ENCODE measurements around the gene KIF3C. TPM values are rescaled to one million over a fixed set of nuclear protein-coding genes. Genes with fewer than 3 reads are reported as not detected.

The KIF3C gene
- total RNA-seq, 1 donor from 2014 or later, result 13.2 TPM

DNA sequence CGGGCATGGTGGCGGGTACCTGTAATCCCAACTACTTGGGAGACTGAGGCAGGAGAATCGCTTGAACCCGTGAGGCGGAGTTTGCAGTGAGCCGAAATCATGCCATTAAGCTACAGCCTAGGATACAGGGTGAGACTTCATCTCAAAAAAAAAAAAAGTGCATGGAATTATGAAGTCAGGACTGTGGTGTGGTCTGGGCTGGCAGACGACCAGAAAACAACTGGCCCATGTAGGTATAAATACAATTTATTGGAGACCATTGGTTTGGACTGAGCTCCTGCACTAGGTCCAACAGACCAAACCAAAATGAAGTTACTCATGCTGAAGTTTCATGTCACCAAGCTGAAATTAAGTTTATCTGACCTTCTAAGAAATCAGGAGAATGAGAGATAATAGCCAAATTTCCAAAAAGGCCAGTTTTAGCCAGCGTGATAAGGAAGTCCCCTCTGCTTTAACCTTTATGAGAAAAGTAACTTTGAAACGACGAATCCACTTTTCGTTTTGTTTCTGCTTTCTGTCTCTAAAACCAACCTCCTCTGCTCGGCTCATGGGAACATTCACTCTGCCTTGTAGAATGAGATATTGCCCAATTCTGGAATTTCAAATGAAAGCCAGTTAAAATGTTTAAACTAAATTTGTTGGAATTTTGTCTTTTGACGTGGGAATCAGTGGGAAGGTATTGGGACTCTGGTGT is 33.9 kb upstream of the KIF3C start:
- no peak overlapping the region for H3K27ac ChIP-seq
- peaks cover 30% of the 10 kb centered on the region for H3K4me1 Mint-ChIP-seq
- H3K36me3 Mint-ChIP-seq, result no peaks in the 10 kb centered on the region
- no peaks in the 10 kb centered on the region for H3K27me3 ChIP-seq
- H3K9ac ChIP-seq, result no peak overlapping the region
- peaks cover 16% of the 10 kb centered on the region for H3K4me1 ChIP-seq
- H3K4me3 ChIP-seq, result no peak overlapping the region
- peaks cover 7% of the 10 kb centered on the region for H4K20me1 ChIP-seq (ENCODE audit: low read depth)
- H3K27ac Mint-ChIP-seq, result no peak overlapping the region
- DNase-seq (ENCODE audit: low spot score), result no peak
- no peak overlapping the region for H3K4me3 Mint-ChIP-seq
- H2AFZ ChIP-seq (replicated peaks), result no peak overlapping the region
- H3K9me3 ChIP-seq (ENCODE audit: low read depth), result no peaks in the 10 kb centered on the region
- H3K27me3 Mint-ChIP-seq (ENCODE audit: insufficient read depth, low read depth), result peaks cover 5% of the 10 kb centered on the region
- TF ChIP-seq EZH2phosphoT487 (IDR thresholded peaks at IDR 0.05) (no peak), EZH2 (IDR thresholded peaks at IDR 0.05) (no peak)
- TF ChIP-seq, protein P1, sequence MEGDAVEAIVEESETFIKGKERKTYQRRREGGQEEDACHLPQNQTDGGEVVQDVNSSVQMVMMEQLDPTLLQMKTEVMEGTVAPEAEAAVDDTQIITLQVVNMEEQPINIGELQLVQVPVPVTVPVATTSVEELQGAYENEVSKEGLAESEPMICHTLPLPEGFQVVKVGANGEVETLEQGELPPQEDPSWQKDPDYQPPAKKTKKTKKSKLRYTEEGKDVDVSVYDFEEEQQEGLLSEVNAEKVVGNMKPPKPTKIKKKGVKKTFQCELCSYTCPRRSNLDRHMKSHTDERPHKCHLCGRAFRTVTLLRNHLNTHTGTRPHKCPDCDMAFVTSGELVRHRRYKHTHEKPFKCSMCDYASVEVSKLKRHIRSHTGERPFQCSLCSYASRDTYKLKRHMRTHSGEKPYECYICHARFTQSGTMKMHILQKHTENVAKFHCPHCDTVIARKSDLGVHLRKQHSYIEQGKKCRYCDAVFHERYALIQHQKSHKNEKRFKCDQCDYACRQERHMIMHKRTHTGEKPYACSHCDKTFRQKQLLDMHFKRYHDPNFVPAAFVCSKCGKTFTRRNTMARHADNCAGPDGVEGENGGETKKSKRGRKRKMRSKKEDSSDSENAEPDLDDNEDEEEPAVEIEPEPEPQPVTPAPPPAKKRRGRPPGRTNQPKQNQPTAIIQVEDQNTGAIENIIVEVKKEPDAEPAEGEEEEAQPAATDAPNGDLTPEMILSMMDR (IDR thresholded peaks at IDR 0.05), result no peak
- H3F3A ChIP-seq (ENCODE audit: low read depth), result peaks cover 19% of the 10 kb centered on the region
- no peaks in the 10 kb centered on the region for H3K36me3 ChIP-seq
- H3K4me2 ChIP-seq, result no peak overlapping the region
- H3K79me2 ChIP-seq (ENCODE audit: low read depth), result no peaks in the 10 kb centered on the region
- H3K9me3 Mint-ChIP-seq, result no peaks in the 10 kb centered on the region

DNA sequence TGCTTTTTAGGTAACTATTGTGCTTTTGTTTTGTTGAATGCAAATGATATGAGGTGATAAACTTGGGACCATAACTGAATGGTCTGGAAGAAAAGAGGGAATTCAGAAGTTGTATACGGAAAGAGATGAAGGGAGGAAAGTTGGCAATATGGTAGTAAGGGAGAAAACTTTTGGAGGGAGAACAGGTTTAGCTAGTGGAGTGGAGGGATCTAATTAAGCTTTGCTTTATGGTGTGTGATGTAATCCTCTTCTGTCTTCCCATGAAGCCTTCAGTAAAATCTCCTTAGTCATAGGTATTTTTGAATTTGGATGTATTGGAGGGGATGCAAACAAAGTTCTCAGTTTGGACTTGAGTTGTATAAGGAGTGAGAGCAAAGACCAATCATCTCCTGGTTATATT is 31.4 kb upstream of the KIF3C start:
- H3K79me2 ChIP-seq (ENCODE audit: low read depth), result no peaks in the 10 kb centered on the region
- Mint-ChIP-seq H3K27me3 (ENCODE audit: insufficient read depth, low read depth) (peaks cover 2% of the 10 kb centered on the region), H3K9me3 (peaks cover 4% of the 10 kb centered on the region), H3K4me3 (no peak overlapping the region), H3K4me1 (peaks cover 33% of the 10 kb centered on the region), H3K27ac (no peak overlapping the region), H3K36me3 (no peaks in the 10 kb centered on the region)
- no peak overlapping the region for H3K4me2 ChIP-seq
- peaks cover 20% of the 10 kb centered on the region for H3K4me1 ChIP-seq
- H3K9me3 ChIP-seq (ENCODE audit: low read depth), result no peaks in the 10 kb centered on the region
- H3K27me3 ChIP-seq, result no peaks in the 10 kb centered on the region
- peaks cover 7% of the 10 kb centered on the region for H4K20me1 ChIP-seq (ENCODE audit: low read depth)
- H3K27ac ChIP-seq, result no peak overlapping the region
- no peak overlapping the region for H3K9ac ChIP-seq
- no peak overlapping the region for H2AFZ ChIP-seq (replicated peaks)
- peaks cover 24% of the 10 kb centered on the region for H3F3A ChIP-seq (ENCODE audit: low read depth)
- TF ChIP-seq EZH2phosphoT487 (IDR thresholded peaks at IDR 0.05) (no peak), EZH2 (IDR thresholded peaks at IDR 0.05) (no peak)
- TF ChIP-seq, protein P1 (IDR thresholded peaks at IDR 0.05), result no peak
- H3K4me3 ChIP-seq, result no peak overlapping the region
- no peaks in the 10 kb centered on the region for H3K36me3 ChIP-seq
- DNase-seq (ENCODE audit: low spot score), result no peak

DNA sequence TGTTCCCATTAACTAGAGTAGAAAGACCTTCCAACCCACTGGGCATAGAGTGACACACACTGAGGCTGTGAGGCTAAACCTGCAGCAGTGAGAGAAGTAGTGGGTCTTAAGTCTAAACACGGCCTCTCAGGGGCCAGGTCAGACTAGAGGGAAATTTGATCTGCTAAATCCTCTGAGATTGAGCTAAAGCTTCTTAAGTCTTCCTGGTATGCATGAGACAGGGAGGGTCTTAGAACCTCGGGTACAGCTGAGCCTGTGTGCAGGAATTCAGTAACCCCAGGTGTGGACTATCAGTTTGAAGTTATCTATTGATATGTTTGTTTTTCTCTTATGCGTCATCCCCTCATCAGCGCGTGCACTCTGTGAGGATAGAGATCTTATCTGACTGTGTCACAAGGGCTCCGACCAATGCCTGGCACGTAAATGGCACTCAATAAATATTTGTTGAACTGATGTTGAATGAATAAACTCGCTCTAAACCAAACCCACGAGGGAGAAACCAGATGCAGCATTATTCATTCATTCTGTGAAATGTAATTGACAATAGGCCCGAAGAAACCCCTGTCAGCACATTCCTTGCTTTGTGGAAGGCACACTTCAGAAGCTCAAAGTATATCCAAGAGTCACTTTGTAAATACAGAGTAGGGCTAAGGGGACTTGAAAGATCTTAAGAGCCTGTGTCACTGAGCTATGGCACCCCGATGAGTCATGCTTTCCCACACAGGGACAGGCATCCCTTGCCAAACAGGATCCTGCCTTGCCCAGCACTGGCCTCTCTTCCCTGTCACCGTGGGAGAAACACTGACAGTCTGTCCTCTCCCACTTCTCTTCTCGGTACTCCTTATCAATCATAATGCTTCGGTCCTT is 29.9 kb upstream of the KIF3C start:
- Histone ChIP-seq H2AFZ (replicated peaks) (no peak overlapping the region), H3F3A (ENCODE audit: low read depth) (peaks cover 24% of the 10 kb centered on the region), H3K9ac (no peak overlapping the region), H3K9me3 (ENCODE audit: low read depth) (no peaks in the 10 kb centered on the region), H3K4me2 (peak overlapping the region; percentile 65), H3K36me3 (no peaks in the 10 kb centered on the region), H4K20me1 (ENCODE audit: low read depth) (peaks cover 7% of the 10 kb centered on the region), H3K4me3 (peak overlapping the region; percentile 22), H3K79me2 (ENCODE audit: low read depth) (no peaks in the 10 kb centered on the region), H3K4me1 (peaks cover 20% of the 10 kb centered on the region), H3K27ac (peak overlapping the region; percentile 75), H3K27me3 (no peaks in the 10 kb centered on the region)
- Mint-ChIP-seq H3K4me1 (peaks cover 21% of the 10 kb centered on the region), H3K36me3 (no peaks in the 10 kb centered on the region), H3K27ac (peak overlapping the region; percentile 72), H3K4me3 (peak overlapping the region; percentile 4), H3K9me3 (peaks cover 4% of the 10 kb centered on the region), H3K27me3 (ENCODE audit: insufficient read depth, low read depth) (peaks cover 2% of the 10 kb centered on the region)
- TF ChIP-seq, protein P1 (IDR thresholded peaks at IDR 0.05), result no peak
- TF ChIP-seq EZH2 (IDR thresholded peaks at IDR 0.05), result no peak
- peak; percentile 81 for TF ChIP-seq EZH2phosphoT487 (IDR thresholded peaks at IDR 0.05)
- peak; percentile 91 for DNase-seq (ENCODE audit: low spot score)
